Endodermal cell (in vitro differentiated cells): ENCODE results near the gene ASTN2. TPM values are rescaled to one million over a fixed set of nuclear protein-coding genes. Genes with fewer than 3 reads are reported as not detected.

ENCODE experiments used
- DNase-seq: peaks from one replicate; pipeline ENCODE4 v3.0.0-alpha.2; 2017
- H3K27ac ChIP-seq: 2 replicates; pipeline ENCODE4 v1.5.1; 2013; ENCODE audit warnings: mild to moderate bottlenecking, low read depth, low read length, moderate library complexity
- H3K27me3 ChIP-seq: 2 replicates; pipeline ENCODE4 v1.6.1; 2013; ENCODE audit warnings: mild to moderate bottlenecking, low read length, moderate library complexity; ENCODE audit not compliant: insufficient read depth, control insufficient read depth, poor library complexity, severe bottlenecking
- H3K36me3 ChIP-seq: 2 replicates; pipeline ENCODE4 v1.7.0; 2013; ENCODE audit warnings: mild to moderate bottlenecking, low read length, moderate library complexity; ENCODE audit not compliant: control insufficient read depth, insufficient read depth
- H3K4me1 ChIP-seq: one replicate; pipeline ENCODE4 v1.7.0; 2013; ENCODE audit warnings: low read length; ENCODE audit not compliant: control insufficient read depth, insufficient read depth
- H3K4me3 ChIP-seq: 2 replicates; pipeline ENCODE4 v1.5.1; 2013; ENCODE audit warnings: mild to moderate bottlenecking, low read length, moderate library complexity
- H3K9ac ChIP-seq: 2 replicates; pipeline ENCODE4 v1.6.1; 2013; ENCODE audit warnings: mild to moderate bottlenecking, low read length, moderate library complexity; ENCODE audit not compliant: poor library complexity, severe bottlenecking; ENCODE audit errors: extremely low read depth
- H3K9me3 ChIP-seq: 2 replicates; pipeline ENCODE4 v1.6.1; 2013; ENCODE audit warnings: mild to moderate bottlenecking, low read length, moderate library complexity; ENCODE audit not compliant: control insufficient read depth
- H3K27ac Mint-ChIP-seq: 2 replicates; pipeline ENCODE4 v1.8.0; 2020; ENCODE audit warnings: mixed read lengths
- H3K27me3 Mint-ChIP-seq: 2 replicates; pipeline ENCODE4 v1.8.0; 2021; ENCODE audit warnings: mild to moderate bottlenecking, mixed read lengths; ENCODE audit not compliant: insufficient read depth
- H3K36me3 Mint-ChIP-seq: 2 replicates; pipeline ENCODE4 v1.8.0; 2020; ENCODE audit warnings: low read depth, mixed read lengths
- H3K4me1 Mint-ChIP-seq: 2 replicates; pipeline ENCODE4 v1.8.0; 2020; ENCODE audit warnings: mixed read lengths
- H3K4me3 Mint-ChIP-seq: 2 replicates; pipeline ENCODE4 v1.8.0; 2020; ENCODE audit warnings: mild to moderate bottlenecking, moderate library complexity, mixed read lengths
- H3K9me3 Mint-ChIP-seq: 2 replicates; pipeline ENCODE4 v1.8.0; 2020; ENCODE audit warnings: mild to moderate bottlenecking, mixed read lengths
- CTCF ChIP-seq: fragments of 200-600 bp; sonication (generic); conservative IDR thresholded peaks from 2 replicates; pipeline ENCODE4 v1.5.0; 2021; ENCODE audit warnings: antibody characterized with exemption, mild to moderate bottlenecking
- WGBS, 2 experiments: methylation state at CpG; one replicate each; pipeline versions ENCODE4 v1.1.5 to v1.1.7; 2013; ENCODE audit warnings: missing lambda C conversion rate in 2 of 2, mixed read lengths in 1 of 2; ENCODE audit not compliant: insufficient coverage in 1 of 2, insufficient read length in 1 of 2; 5-methylcytosine and 5-hydroxymethylcytosine counted together
- total RNA-seq, 2 donors: library from RNA; stranded (reverse); fragmentation: NEBNext Ultra II Directional in 1 of 2; extraction: Animal tissue kit (Norgen Biotek cat#: 25700) in 1 of 2; gene quantifications; 2 replicates in 1 of 2; 3 replicates in 1 of 2; pipeline ENCODE4 v1.2.1, GENCODE V29; 2021

Gene ASTN2
- total RNA-seq, 2 donors from 2014 or later = 8.9 to 10.4 TPM

DNA sequence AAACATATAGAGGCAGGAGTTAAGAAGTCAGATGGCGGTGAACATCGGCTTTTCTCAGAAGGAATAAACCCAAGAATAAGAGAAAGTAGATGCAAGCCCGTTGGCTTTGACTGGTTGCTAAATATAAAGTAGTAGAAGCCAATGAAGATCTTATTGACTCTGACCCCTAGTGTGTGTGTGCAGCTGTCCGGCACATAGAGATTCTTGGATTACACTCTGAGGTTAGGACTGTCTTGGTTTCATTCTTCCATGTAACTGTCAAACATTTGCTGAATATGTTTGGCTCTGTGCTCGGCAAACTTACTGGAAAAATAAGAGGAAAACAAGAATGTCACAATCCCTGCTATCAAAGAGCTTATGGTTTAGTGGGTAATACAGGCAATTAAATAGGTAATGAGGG is 54.9 kb downstream of the ASTN2 start:
- DNase-seq = no peak
- H3K27me3 Mint-ChIP-seq = peaks cover 9% of the 10 kb centered on the region
- Histone ChIP-seq H3K4me3 (no peak overlapping the region), H3K36me3 (no peaks in the 10 kb centered on the region), H3K9ac (no peak overlapping the region), H3K27me3 (peaks cover 42% of the 10 kb centered on the region), H3K9me3 (no peaks in the 10 kb centered on the region), H3K27ac (no peak overlapping the region), H3K4me1 (no peaks in the 10 kb centered on the region)
- H3K36me3 Mint-ChIP-seq = no peaks in the 10 kb centered on the region
- no peaks in the 10 kb centered on the region for H3K9me3 Mint-ChIP-seq
- no peak overlapping the region for H3K27ac Mint-ChIP-seq
- no peak overlapping the region for H3K4me3 Mint-ChIP-seq
- TF ChIP-seq CTCF = no peak
- WGBS, 2 experiments = 93 to 96% methylated on average over 4 to 5 of the region's 5 CpGs
- no peaks in the 10 kb centered on the region for H3K4me1 Mint-ChIP-seq

DNA sequence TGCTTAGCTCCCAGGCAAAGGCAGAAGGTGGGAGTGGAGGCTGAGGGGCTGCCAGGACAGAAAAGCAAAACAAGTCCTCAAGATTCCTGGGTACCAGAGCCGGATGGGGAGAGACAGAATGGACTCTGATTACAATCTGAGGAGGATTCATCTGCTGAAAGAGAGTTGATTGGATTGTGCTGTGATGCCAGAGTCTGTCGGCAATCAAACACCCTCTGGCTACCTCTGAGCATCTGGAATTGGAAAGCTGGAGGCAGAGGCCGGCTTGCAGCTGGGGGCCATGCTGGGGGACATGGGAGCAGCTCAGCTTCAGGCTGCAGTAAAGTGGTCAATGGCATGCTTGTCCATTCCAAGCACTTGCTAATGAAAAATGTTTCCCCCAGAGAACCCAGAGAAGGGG is 59.3 kb downstream of the ASTN2 start:
- H3K27me3 ChIP-seq = peaks cover 15% of the 10 kb centered on the region
- Mint-ChIP-seq H3K4me3 (no peak overlapping the region), H3K27me3 (peaks cover 3% of the 10 kb centered on the region), H3K27ac (no peak overlapping the region), H3K36me3 (no peaks in the 10 kb centered on the region), H3K4me1 (no peaks in the 10 kb centered on the region), H3K9me3 (no peaks in the 10 kb centered on the region)
- H3K27ac ChIP-seq = no peak overlapping the region
- no peak for DNase-seq
- no peaks in the 10 kb centered on the region for H3K4me1 ChIP-seq
- 89 to 90% methylated on average over 3 of the region's 3 CpGs for WGBS, 2 experiments
- no peak overlapping the region for H3K9ac ChIP-seq
- no peak for TF ChIP-seq CTCF
- no peak overlapping the region for H3K4me3 ChIP-seq
- H3K9me3 ChIP-seq = no peaks in the 10 kb centered on the region
- no peaks in the 10 kb centered on the region for H3K36me3 ChIP-seq

- no peak overlapping the region for H3K4me3 Mint-ChIP-seq
- Histone ChIP-seq H3K9ac (no peak overlapping the region), H3K27me3 (peaks cover 12% of the 10 kb centered on the region), H3K36me3 (no peaks in the 10 kb centered on the region), H3K4me3 (no peak overlapping the region), H3K9me3 (no peaks in the 10 kb centered on the region), H3K27ac (no peak overlapping the region), H3K4me1 (no peaks in the 10 kb centered on the region)
- H3K27me3 Mint-ChIP-seq = peaks cover 3% of the 10 kb centered on the region
- H3K36me3 Mint-ChIP-seq = no peaks in the 10 kb centered on the region
- no peak overlapping the region for H3K27ac Mint-ChIP-seq
- H3K9me3 Mint-ChIP-seq = no peaks in the 10 kb centered on the region
- DNase-seq = no peak
- no peaks in the 10 kb centered on the region for H3K4me1 Mint-ChIP-seq
- no peak for TF ChIP-seq CTCF
Measured at GRCh38 chr9:117354997-117355396, 59.9 kb downstream of the ASTN2 start.
